DOHH2 (cell line): Measurements from ENCODE around the gene ARHGAP35.

Experiments used
- H3F3A ChIP-seq: fragments of 200-600 bp; sonication (generic), shearing (Covaris generic); 2 replicates; pipeline ENCODE4 v1.6.0; 2016; ENCODE audit warnings: antibody characterized with exemption, mild to moderate bottlenecking; ENCODE audit not compliant: control insufficient read depth, insufficient read depth
- H3K27ac ChIP-seq: fragments of 200-600 bp; sonication (generic); 2 replicates; pipeline ENCODE4 v1.5.1; 2014; ENCODE audit warnings: low read depth, mild to moderate bottlenecking, low read length, moderate library complexity
- H3K27me3 ChIP-seq: fragments of 200-600 bp; sonication (generic); 2 replicates; pipeline ENCODE4 v1.6.1; 2014; ENCODE audit warnings: mild to moderate bottlenecking, low read length, mixed read lengths; ENCODE audit not compliant: control insufficient read depth
- H3K36me3 ChIP-seq: fragments of 200-600 bp; sonication (generic); 2 replicates; pipeline ENCODE4 v1.6.1; 2014; ENCODE audit warnings: mild to moderate bottlenecking, low read length, moderate library complexity, mixed read lengths; ENCODE audit not compliant: control insufficient read depth
- H3K4me1 ChIP-seq: fragments of 200-600 bp; sonication (generic); 2 replicates; pipeline ENCODE4 v1.6.1; 2014; ENCODE audit warnings: mild to moderate bottlenecking, low read length, mixed read lengths; ENCODE audit not compliant: control insufficient read depth
- H3K4me2 ChIP-seq: fragments of 200-600 bp; sonication (generic); 2 replicates; pipeline ENCODE4 v1.6.0; 2014; ENCODE audit warnings: mild to moderate bottlenecking, low read length, moderate library complexity
- H3K4me3 ChIP-seq: fragments of 200-600 bp; sonication (generic); 2 replicates; pipeline ENCODE4 v1.5.1; 2014; ENCODE audit warnings: mild to moderate bottlenecking, low read length, mixed read lengths
- H3K79me2 ChIP-seq: fragments of 200-600 bp; sonication (generic); 2 replicates; pipeline ENCODE4 v1.6.1; 2014; ENCODE audit warnings: mild to moderate bottlenecking, low read length, mixed read lengths; ENCODE audit not compliant: control insufficient read depth
- H3K9me2 ChIP-seq: fragments of 200-600 bp; sonication (generic); replicated peaks from 2 replicates; pipeline ENCODE4 v1.6.1; 2014; ENCODE audit warnings: mild to moderate bottlenecking, low read length, mixed read lengths; ENCODE audit not compliant: control insufficient read depth
- H3K9me3 ChIP-seq: fragments of 200-600 bp; sonication (generic); 2 replicates; pipeline ENCODE4 v1.6.1; 2014; ENCODE audit warnings: antibody characterized with exemption, low read length, mixed read lengths; ENCODE audit not compliant: control insufficient read depth, insufficient read depth
- H4K20me1 ChIP-seq: fragments of 200-600 bp; sonication (generic); 2 replicates; pipeline ENCODE4 v1.6.0; 2014; ENCODE audit warnings: low read depth, mild to moderate bottlenecking, antibody characterized with exemption, low read length, moderate library complexity; ENCODE audit not compliant: control insufficient read depth, insufficient read depth
- CTCF ChIP-seq: fragments of 200-600 bp; sonication (generic); IDR thresholded peaks from one replicate; pipeline ENCODE4 v1.5.1; 2014; ENCODE audit warnings: antibody characterized with exemption, mild to moderate bottlenecking, low read depth, low read length; ENCODE audit not compliant: poor library complexity, severe bottlenecking
- EZH2phosphoT487 ChIP-seq: fragments of 200-600 bp; sonication (generic); IDR thresholded peaks from 2 replicates; pipeline ENCODE4 v1.6.1; 2017; ENCODE audit warnings: borderline replicate concordance, mild to moderate bottlenecking, antibody characterized with exemption, low read length, moderate library complexity, mixed read lengths

Gene ARHGAP35

GRCh38 chr19:46834984-46835383 lies 25.8 kb upstream of the ARHGAP35 start:
- Histone ChIP-seq H3K79me2 (0 out of 2 replicates have a peak, but pooled peaks cover 2% of the 10 kb centered on the region), H3K9me2 (no peaks in the 10 kb centered on the region), H3K4me2 (no peak overlapping the region), H3K4me1 (no peaks in the 10 kb centered on the region), H3K9me3 (no peaks in the 10 kb centered on the region), H3K27me3 (no peaks in the 10 kb centered on the region), H3K4me3 (no peak overlapping the region), H4K20me1 (no peaks in the 10 kb centered on the region), H3K27ac (no peak overlapping the region), H3K36me3 (peaks cover 17% of the 10 kb centered on the region), H3F3A (no peaks in the 10 kb centered on the region)
- no peak for TF ChIP-seq EZH2phosphoT487
- no peak for TF ChIP-seq CTCF

- Histone ChIP-seq H4K20me1 (no peaks in the 10 kb centered on the region), H3K27me3 (no peaks in the 10 kb centered on the region), H3K4me3 (no peak overlapping the region), H3K79me2 (0 out of 2 replicates have a peak, but pooled peaks cover 4% of the 10 kb centered on the region), H3K9me2 (no peaks in the 10 kb centered on the region), H3F3A (peaks cover 3% of the 10 kb centered on the region; the same call in 1 of the 2 replicates), H3K9me3 (no peaks in the 10 kb centered on the region), H3K27ac (no peak overlapping the region), H3K4me1 (no peaks in the 10 kb centered on the region), H3K36me3 (peaks cover 23% of the 10 kb centered on the region), H3K4me2 (no peak overlapping the region)
- TF ChIP-seq EZH2phosphoT487 (no peak), CTCF (no peak)
These were observed 22.6 kb upstream of the ARHGAP35 start for GRCh38 chr19:46838160-46838559.

- no peak overlapping the region for H3K27ac ChIP-seq
- no peak overlapping the region for H3K4me3 ChIP-seq
- H3K36me3 ChIP-seq = peaks cover 28% of the 10 kb centered on the region
- 0 out of 2 replicates have a peak, but pooled peaks cover 4% of the 10 kb centered on the region for H3K79me2 ChIP-seq
- TF ChIP-seq EZH2phosphoT487 (no peak), CTCF (no peak)
- H4K20me1 ChIP-seq = no peaks in the 10 kb centered on the region
- H3K9me2 ChIP-seq = no peaks in the 10 kb centered on the region
- no peaks in the 10 kb centered on the region for H3K27me3 ChIP-seq
- no peaks in the 10 kb centered on the region for H3K9me3 ChIP-seq
- no peaks in the 10 kb centered on the region for H3K4me1 ChIP-seq
- no peak overlapping the region for H3K4me2 ChIP-seq
- peaks cover 3% of the 10 kb centered on the region; the same call in 1 of the 2 replicates for H3F3A ChIP-seq
These were observed 20.9 kb upstream of the ARHGAP35 start for GRCh38 chr19:46839752-46840497.
